ENCODE measurements around the gene IDUA.

- TF ChIP-seq CTCF (IDR thresholded peaks at IDR 0.05; ENCODE audit: low read depth, low read length) (no peak), EZH2phosphoT487 (IDR thresholded peaks at IDR 0.05; ENCODE audit: low read depth) (no peak)
Observed at GRCh38 chr4:1022739-1023066, 35.9 kb downstream of the IDUA start.

Data from OCI-LY3 (cell line).